H9 (cell line): Measurements from ENCODE around the gene CCDC187. TPM values are rescaled to one million over a fixed set of nuclear protein-coding genes. Genes with fewer than 3 reads are reported as not detected.
A peak's percentile ranks its signal among the peaks of the same experiment; 100 is the strongest.

ENCODE experiments used
- DNase-seq: peaks from one replicate; pipeline ENCODE4 v3.0.0-alpha.2; 2017
- H2AFZ ChIP-seq: one replicate; pipeline ENCODE4 v1.6.1; 2013; ENCODE audit warnings: mild to moderate bottlenecking, low read length, control low read depth, moderate library complexity
- H2AK5ac ChIP-seq: 2 replicates; pipeline ENCODE4 v1.6.1; 2013; ENCODE audit warnings: low read length, control low read depth, mixed read lengths; ENCODE audit not compliant: insufficient read length
- H2BK120ac ChIP-seq: one replicate; pipeline ENCODE4 v1.6.1; 2013; ENCODE audit warnings: low read depth, mild to moderate bottlenecking, low read length, control low read depth, inconsistent platforms; ENCODE audit not compliant: poor library complexity, severe bottlenecking
- H2BK12ac ChIP-seq: 2 replicates; pipeline ENCODE4 v1.6.1; 2013; ENCODE audit warnings: low read length, control low read depth, mixed read lengths, low read depth; ENCODE audit not compliant: insufficient read length
- H2BK15ac ChIP-seq: 2 replicates; pipeline ENCODE4 v1.6.1; 2013; ENCODE audit warnings: low read depth, low read length, control low read depth
- H2BK20ac ChIP-seq: one replicate; pipeline ENCODE4 v1.6.1; 2013; ENCODE audit warnings: low read depth, mild to moderate bottlenecking, low read length, control low read depth, inconsistent platforms; ENCODE audit not compliant: poor library complexity, severe bottlenecking
- H2BK5ac ChIP-seq: 2 replicates; pipeline ENCODE4 v1.6.1; 2013; ENCODE audit warnings: low read length, control low read depth, mixed read lengths; ENCODE audit not compliant: insufficient read length
- H3K14ac ChIP-seq: 2 replicates; pipeline ENCODE4 v1.6.1; 2013; ENCODE audit warnings: low read length, control low read depth; ENCODE audit not compliant: insufficient read depth
- H3K18ac ChIP-seq: 2 replicates; pipeline ENCODE4 v1.6.1; 2013; ENCODE audit warnings: low read depth, mild to moderate bottlenecking, mixed read lengths, low read length, control low read depth; ENCODE audit not compliant: insufficient read length
- H3K23ac ChIP-seq: 2 replicates; pipeline ENCODE4 v1.6.1; 2013; ENCODE audit warnings: low read length, control low read depth, mixed read lengths, low read depth; ENCODE audit not compliant: insufficient read length
- H3K23me2 ChIP-seq: 2 replicates; pipeline ENCODE4 v1.6.1; 2013; ENCODE audit warnings: low read depth, mild to moderate bottlenecking, mixed read lengths, low read length, control low read depth; ENCODE audit not compliant: insufficient read length, poor library complexity, severe bottlenecking
- H3K27ac ChIP-seq: 2 replicates; pipeline ENCODE4 v1.5.1; 2013; ENCODE audit warnings: low read length, control low read depth, mixed read lengths, low read depth; ENCODE audit not compliant: insufficient read length
- H3K27me3 ChIP-seq: 2 replicates; pipeline ENCODE4 v1.6.1; 2013; ENCODE audit warnings: low read length, control low read depth, inconsistent platforms; ENCODE audit not compliant: insufficient read depth
- H3K4ac ChIP-seq: 2 replicates; pipeline ENCODE4 v1.6.1; 2013; ENCODE audit warnings: low read depth, mild to moderate bottlenecking, control low read depth, inconsistent platforms, low read length, moderate library complexity
- H3K4me1 ChIP-seq: 2 replicates; pipeline ENCODE4 v1.6.1; 2013; ENCODE audit warnings: low read length, control low read depth, inconsistent platforms; ENCODE audit not compliant: insufficient read depth
- H3K4me2 ChIP-seq: 2 replicates; pipeline ENCODE4 v1.6.1; 2013; ENCODE audit warnings: low read length, control low read depth, mixed read lengths; ENCODE audit not compliant: insufficient read length, insufficient read depth
- H3K56ac ChIP-seq: 2 replicates; pipeline ENCODE4 v1.6.1; 2013; ENCODE audit warnings: low read depth, mild to moderate bottlenecking, mixed read lengths, low read length, control low read depth; ENCODE audit not compliant: insufficient read length
- H3K79me1 ChIP-seq: 2 replicates; pipeline ENCODE4 v1.6.1; 2013; ENCODE audit warnings: low read depth, mild to moderate bottlenecking, moderate library complexity, low read length, control low read depth, inconsistent platforms; ENCODE audit not compliant: insufficient read depth, poor library complexity, severe bottlenecking
- H3K79me2 ChIP-seq: 2 replicates; pipeline ENCODE4 v1.6.1; 2013; ENCODE audit warnings: low read length, control low read depth, inconsistent platforms; ENCODE audit not compliant: insufficient read depth
- H3K9ac ChIP-seq: 2 replicates; pipeline ENCODE4 v1.6.1; 2013; ENCODE audit warnings: low read length, control low read depth, mixed read lengths; ENCODE audit not compliant: insufficient read length; ENCODE audit errors: extremely low read depth
- H3K9me3 ChIP-seq: one replicate; pipeline ENCODE4 v1.6.1; 2013; ENCODE audit warnings: low read depth, low read length, inconsistent platforms; ENCODE audit not compliant: control insufficient read depth
- H3T11ph ChIP-seq: one replicate; pipeline ENCODE4 v1.6.1; 2013; ENCODE audit warnings: mild to moderate bottlenecking, low read length, control low read depth, inconsistent platforms
- H4K20me1 ChIP-seq: one replicate; pipeline ENCODE4 v1.6.1; 2013; ENCODE audit not compliant: control insufficient read depth, insufficient read length, insufficient read depth
- H4K5ac ChIP-seq: 2 replicates; pipeline ENCODE4 v1.6.1; 2013; ENCODE audit warnings: low read depth, mild to moderate bottlenecking, mixed read lengths, low read length, control low read depth; ENCODE audit not compliant: insufficient read length
- H4K8ac ChIP-seq: replicated peaks from 2 replicates; pipeline ENCODE4 v1.6.1; 2013; ENCODE audit warnings: low read length, control low read depth, mixed read lengths, low read depth; ENCODE audit not compliant: insufficient read length
- H4K91ac ChIP-seq: 2 replicates; pipeline ENCODE4 v1.6.1; 2013; ENCODE audit warnings: low read depth, mild to moderate bottlenecking, moderate library complexity, mixed read lengths, low read length, control low read depth; ENCODE audit not compliant: insufficient read length
- H3K27ac Mint-ChIP-seq, 3 experiments: 2 replicates in 2 of 3; 3 replicates in 1 of 3; pipeline ENCODE4 v1.8.0; 2020 to 2021; ENCODE audit warnings: mixed read lengths in 3 of 3, mild to moderate bottlenecking in 1 of 3, moderate library complexity in 1 of 3
- H3K27me3 Mint-ChIP-seq: 2 replicates; pipeline ENCODE4 v1.8.0; 2021; ENCODE audit warnings: low read depth, mild to moderate bottlenecking, moderate library complexity, mixed read lengths
- H3K36me3 Mint-ChIP-seq, 3 experiments: 2 replicates in 2 of 3; 3 replicates in 1 of 3; pipeline ENCODE4 v1.8.0; 2020 to 2021; ENCODE audit warnings: low read depth in 3 of 3, mixed read lengths in 3 of 3; ENCODE audit not compliant: insufficient read depth in 1 of 3
- H3K4me1 Mint-ChIP-seq, 2 experiments: 2 replicates each; pipeline ENCODE4 v1.8.0; 2020; ENCODE audit warnings: mixed read lengths in 2 of 2
- H3K4me3 Mint-ChIP-seq, 2 experiments: 2 replicates in 1 of 2; 3 replicates in 1 of 2; pipeline ENCODE4 v1.8.0; 2020 to 2021; ENCODE audit warnings: mild to moderate bottlenecking in 2 of 2, mixed read lengths in 2 of 2, moderate library complexity in 1 of 2
- H3K9me3 Mint-ChIP-seq, 2 experiments: 2 replicates in 1 of 2; 3 replicates in 1 of 2; pipeline ENCODE4 v1.8.0; 2020; ENCODE audit warnings: mild to moderate bottlenecking in 2 of 2, mixed read lengths in 2 of 2, moderate library complexity in 1 of 2
- CTCF ChIP-seq: fragments of 200-600 bp; sonication (generic); conservative IDR thresholded peaks from 3 replicates; pipeline ENCODE4 v1.8.0; 2021; ENCODE audit warnings: antibody characterized with exemption, mild to moderate bottlenecking
- WGBS: extraction: QIAGEN DNeasy Blood & Tissue Kit; methylation state at CpG from one replicate; pipeline ENCODE4 v1.1.7; 2013; ENCODE audit warnings: missing lambda C conversion rate, low lambda C conversion rate, mixed read lengths; ENCODE audit not compliant: insufficient read length; ENCODE audit errors: extremely low coverage; 5-methylcytosine and 5-hydroxymethylcytosine counted together
- total RNA-seq: library from RNA; stranded (reverse); gene quantifications from 2 replicates; pipeline ENCODE4 v1.2.1, GENCODE V29; 2021

Gene CCDC187
- total RNA-seq, 1 experiment from 2014 or later, result 0.07 TPM

- Histone ChIP-seq H3K9ac (no peak overlapping the region), H3K23me2 (no peaks in the 10 kb centered on the region), H3K14ac (no peak overlapping the region), H4K20me1 (no peaks in the 10 kb centered on the region), H3K18ac (no peak overlapping the region), H4K8ac (no peak overlapping the region), H3K23ac (no peak overlapping the region), H2BK15ac (no peak overlapping the region), H4K91ac (no peak overlapping the region), H3K4me2 (no peak overlapping the region), H2BK20ac (no peak overlapping the region), H3K27me3 (no peaks in the 10 kb centered on the region), H3K4ac (no peak overlapping the region), H2BK120ac (no peak overlapping the region), H3K4me1 (no peaks in the 10 kb centered on the region), H2BK12ac (no peak overlapping the region), H2BK5ac (peak overlapping the region; percentile 20), H2AK5ac (no peak overlapping the region), H2AFZ (no peak overlapping the region), H3K56ac (no peak overlapping the region), H3K79me1 (no peaks in the 10 kb centered on the region), H3T11ph (no peak overlapping the region), H4K5ac (no peak overlapping the region), H3K79me2 (peaks cover 4% of the 10 kb centered on the region; the same call in 1 of the 2 replicates), H3K9me3 (no peaks in the 10 kb centered on the region), H3K27ac (no peak overlapping the region)
- Mint-ChIP-seq H3K36me3 (peaks cover 11 to 28% (median 21%) of the 10 kb centered on the region in 3 experiments), H3K9me3 (no peaks in the 10 kb centered on the region), H3K27ac (peak overlapping the region; percentile 6 to 94 (median 81); a peak in 4 of 7 replicates), H3K4me3 (no peak overlapping the region), H3K4me1 (peaks cover 9 to 12% of the 10 kb centered on the region in 2 experiments), H3K27me3 (no peaks in the 10 kb centered on the region)
- no CpG with 5 or more reads among the region's 15 CpGs for WGBS
- DNase-seq, result no peak
- TF ChIP-seq CTCF, result no peak
Measured at GRCh38 chr9:136233411-136233810, 70.5 kb downstream of the CCDC187 start.
